Progenitor cell of endocrine pancreas (in vitro differentiated cells): ENCODE measurements around the gene AVPI1. TPM values are rescaled to one million over a fixed set of nuclear protein-coding genes. Genes with fewer than 3 reads are reported as not detected.

Experiments used
- DNase-seq: peaks from one replicate; pipeline ENCODE4 v3.0.0; 2021; ENCODE audit warnings: low spot score; ENCODE audit not compliant: unreplicated experiment
- H3K27ac Mint-ChIP-seq: 2 replicates; pipeline ENCODE4 v1.8.0; 2021; ENCODE audit warnings: mild to moderate bottlenecking, moderate library complexity, mixed read lengths
- H3K27me3 Mint-ChIP-seq: 2 replicates; pipeline ENCODE4 v1.8.0; 2021; ENCODE audit warnings: mixed read lengths
- H3K36me3 Mint-ChIP-seq: 2 replicates; pipeline ENCODE4 v1.8.0; 2022; ENCODE audit warnings: mixed read lengths; ENCODE audit not compliant: insufficient read depth
- H3K4me1 Mint-ChIP-seq: 2 replicates; pipeline ENCODE4 v1.8.0; 2021; ENCODE audit warnings: low read depth, mixed read lengths
- H3K4me3 Mint-ChIP-seq: 2 replicates; pipeline ENCODE4 v1.8.0; 2021; ENCODE audit warnings: low read depth, mild to moderate bottlenecking, moderate library complexity, mixed read lengths
- H3K9me3 Mint-ChIP-seq: 2 replicates; pipeline ENCODE4 v1.8.0; 2021; ENCODE audit warnings: low read depth, mixed read lengths
- CTCF ChIP-seq: fragments of 200-600 bp; sonication (generic); IDR thresholded peaks from one replicate; pipeline ENCODE4 v1.5.0; 2021; ENCODE audit warnings: antibody characterized with exemption, mild to moderate bottlenecking; ENCODE audit not compliant: unreplicated experiment
- total RNA-seq: library from RNA; stranded (reverse); gene quantifications from 2 replicates; pipeline ENCODE4 v1.2.1, GENCODE V29; 2021

The AVPI1 gene
- total RNA-seq, 1 donor from 2014 or later, result 4.3 TPM

GRCh38 chr10:97666992-97667391, 20.0 kb downstream of the AVPI1 start:
- Mint-ChIP-seq H3K36me3 (peaks cover 27% of the 10 kb centered on the region), H3K27me3 (no peaks in the 10 kb centered on the region), H3K4me1 (peaks cover 3% of the 10 kb centered on the region), H3K27ac (no peak overlapping the region), H3K4me3 (no peak overlapping the region), H3K9me3 (no peaks in the 10 kb centered on the region)
- DNase-seq, result no peak
- TF ChIP-seq CTCF, result no peak

DNA sequence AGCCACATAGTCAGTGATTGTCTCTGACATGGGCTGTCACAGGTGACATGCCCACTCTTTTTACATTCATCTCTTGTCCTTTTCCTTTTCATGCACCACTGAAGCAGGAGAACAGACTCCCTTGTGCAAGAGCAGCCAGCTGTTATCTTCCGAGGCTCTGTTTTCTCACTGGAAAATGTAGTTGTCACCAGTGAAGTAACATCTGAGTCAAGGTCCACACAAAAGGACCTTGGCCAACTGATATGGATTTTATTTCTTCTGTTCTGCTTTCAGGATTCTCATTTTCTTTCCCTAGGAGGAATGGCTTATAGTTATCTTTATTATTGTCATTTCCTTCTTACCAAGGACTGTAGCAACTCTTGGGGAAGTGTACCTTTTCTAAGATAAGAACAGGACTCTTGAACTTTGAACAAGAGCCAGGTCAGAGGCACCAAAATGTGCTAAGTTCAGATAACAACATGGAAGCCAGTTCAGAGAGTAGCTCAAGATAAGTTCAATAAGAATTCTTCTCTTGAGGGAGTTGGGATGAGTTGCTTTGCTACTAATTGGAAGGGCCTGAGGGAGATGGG, 22.7 kb downstream of the AVPI1 start:
- H3K4me3 Mint-ChIP-seq, result no peak overlapping the region
- H3K4me1 Mint-ChIP-seq, result peaks cover 3% of the 10 kb centered on the region
- H3K9me3 Mint-ChIP-seq, result no peaks in the 10 kb centered on the region

GRCh38 chr10:97659589-97659988, 27.5 kb downstream of the AVPI1 start:
- Mint-ChIP-seq H3K36me3 (peaks cover 27% of the 10 kb centered on the region), H3K9me3 (no peaks in the 10 kb centered on the region), H3K4me1 (peaks cover 2% of the 10 kb centered on the region), H3K27me3 (no peaks in the 10 kb centered on the region), H3K27ac (peak overlapping the region; percentile 33), H3K4me3 (no peak overlapping the region)
- no peak for TF ChIP-seq CTCF
- DNase-seq, result no peak

More for the DNA sequence above, 22.7 kb downstream of the AVPI1 start:
- TF ChIP-seq CTCF, result no peak
- peaks cover 28% of the 10 kb centered on the region for H3K36me3 Mint-ChIP-seq
- DNase-seq, result no peak
- no peak overlapping the region for H3K27ac Mint-ChIP-seq
- no peaks in the 10 kb centered on the region for H3K27me3 Mint-ChIP-seq

GRCh38 chr10:97656777-97657176, 30.3 kb downstream of the AVPI1 start:
- TF ChIP-seq CTCF, result no peak
- H3K4me1 Mint-ChIP-seq, result no peaks in the 10 kb centered on the region
- no peak overlapping the region for H3K4me3 Mint-ChIP-seq
- peaks cover 21% of the 10 kb centered on the region for H3K36me3 Mint-ChIP-seq
- no peak overlapping the region for H3K27ac Mint-ChIP-seq
- no peaks in the 10 kb centered on the region for H3K27me3 Mint-ChIP-seq
- no peak for DNase-seq
- no peaks in the 10 kb centered on the region for H3K9me3 Mint-ChIP-seq

- no peak overlapping the region for H3K27ac Mint-ChIP-seq
- no peaks in the 10 kb centered on the region for H3K4me1 Mint-ChIP-seq
- H3K27me3 Mint-ChIP-seq, result no peaks in the 10 kb centered on the region
- no peak overlapping the region for H3K4me3 Mint-ChIP-seq
- DNase-seq, result no peak
- peaks cover 9% of the 10 kb centered on the region for H3K36me3 Mint-ChIP-seq
- no peaks in the 10 kb centered on the region for H3K9me3 Mint-ChIP-seq
- TF ChIP-seq CTCF, result no peak
These were observed 35.3 kb downstream of the AVPI1 start for GRCh38 chr10:97651773-97652172.
